Breast epithelium (tissue), 4 donors: ENCODE data around the gene MAD1L1. TPM values are rescaled to one million over a fixed set of nuclear protein-coding genes. Genes with fewer than 3 reads are reported as not detected.

Source experiments
- DNase-seq, 2 donors: peaks; one replicate each; pipeline ENCODE4 v3.0.0-alpha.2; 2019; ENCODE audit warnings: low spot score in 2 of 2
- H3K27ac ChIP-seq, 2 donors: fragments of 200-600 bp; sonication (generic) in 1 of 2; one replicate each; pipeline ENCODE4 v1.5.1; 2016 to 2019; ENCODE audit warnings: mild to moderate bottlenecking in 1 of 2
- H3K27me3 ChIP-seq, 2 donors: fragments of 200-600 bp; sonication (generic) in 1 of 2; one replicate each; pipeline versions ENCODE4 v1.5.1 to v1.6.0; 2017 to 2019; ENCODE audit warnings: control low read depth in 1 of 2, mild to moderate bottlenecking in 1 of 2
- H3K36me3 ChIP-seq: fragments of 200-600 bp; one replicate; pipeline ENCODE4 v1.5.1; 2019
- H3K4me1 ChIP-seq, 2 donors: fragments of 200-600 bp; sonication (generic); one replicate each; pipeline ENCODE4 v1.5.1; 2016 to 2019; ENCODE audit warnings: control low read depth in 1 of 2
- H3K4me3 ChIP-seq, 3 donors: fragments of 200-600 bp; sonication (generic); 1 replicate in 2 of 3; 2 replicates in 1 of 3; pipeline ENCODE4 v1.5.1; 2016 to 2019; ENCODE audit warnings: mild to moderate bottlenecking in 3 of 3, moderate library complexity in 2 of 3
- H3K9me3 ChIP-seq, 2 donors: fragments of 200-600 bp; sonication (generic) in 1 of 2; one replicate each; pipeline ENCODE4 v1.5.1; 2016 to 2019; ENCODE audit warnings: control low read depth in 1 of 2
- CTCF ChIP-seq, 3 donors: fragments of 450-650 bp; IDR thresholded peaks; one replicate each; pipeline ENCODE4 v1.5.1; 2016 to 2017; ENCODE audit warnings: antibody characterized with exemption in 3 of 3, mild to moderate bottlenecking in 3 of 3, moderate library complexity in 3 of 3
- POLR2A ChIP-seq: fragments of 450-650 bp; IDR thresholded peaks from one replicate; pipeline ENCODE4 v1.6.1; 2016; ENCODE audit warnings: antibody characterized with exemption, mild to moderate bottlenecking, moderate library complexity
- POLR2AphosphoS5 ChIP-seq, 3 donors: sonication (generic); formaldehyde crosslinking; IDR thresholded peaks; one replicate each; pipeline ENCODE4 v1.6.1; 2017; ENCODE audit warnings: antibody characterized with exemption in 3 of 3
- intact Hi-C: fragments of 100-400 bp; cut with DNase I; formaldehyde crosslinking; loops from one replicate; pipeline ENCODE4 v1.15.1; 2023; ENCODE audit warnings: low total_unique reads
- total RNA-seq, 3 donors: library from RNA; depleted of rRNA; stranded (reverse); fragments of >200 nt; gene quantifications; one replicate each; pipeline ENCODE4 v1.1.0, GENCODE V29; 2016

Gene MAD1L1
- total RNA-seq, 3 donors from 2014 or later: 27.7 to 33.9 (median 28.8) TPM

GRCh38 chr7:2208712-2209111 lies 24.0 kb downstream of the MAD1L1 start:
- no peaks in the 10 kb centered on the region for H3K9me3 ChIP-seq
- no peaks in the 10 kb centered on the region for H3K36me3 ChIP-seq
- TF ChIP-seq POLR2A: no peak
- H3K27ac ChIP-seq: no peak overlapping the region
- no peaks in the 10 kb centered on the region for H3K4me1 ChIP-seq
- intact Hi-C loops: no loop called here
- no peak for DNase-seq
- H3K27me3 ChIP-seq: no peaks in the 10 kb centered on the region
- H3K4me3 ChIP-seq: no peak overlapping the region

GRCh38 chr7:2205036-2205780 lies 27.5 kb downstream of the MAD1L1 start:
- Histone ChIP-seq H3K9me3 (no peaks in the 10 kb centered on the region), H3K4me3 (no peak overlapping the region), H3K27me3 (no peaks in the 10 kb centered on the region), H3K27ac (no peak overlapping the region), H3K4me1 (no peaks in the 10 kb centered on the region), H3K36me3 (no peaks in the 10 kb centered on the region)
- no peak for DNase-seq
- intact Hi-C loops: no loop called here
- TF ChIP-seq POLR2A: no peak
- no peak for TF ChIP-seq CTCF (IDR thresholded peaks at IDR 0.05)
- no peak for TF ChIP-seq POLR2AphosphoS5 (IDR thresholded peaks at IDR 0.05)

GRCh38 chr7:2204446-2204845 lies 28.3 kb downstream of the MAD1L1 start:
- Histone ChIP-seq H3K4me3 (no peak overlapping the region), H3K4me1 (no peaks in the 10 kb centered on the region), H3K27ac (no peak overlapping the region), H3K27me3 (no peaks in the 10 kb centered on the region), H3K9me3 (no peaks in the 10 kb centered on the region), H3K36me3 (no peaks in the 10 kb centered on the region)
- intact Hi-C loops: no loop called here
- TF ChIP-seq POLR2A: no peak
- peak in 1 of 2 donors; percentile 42 for DNase-seq

- no peak overlapping the region for H3K4me3 ChIP-seq
- DNase-seq: peak in 1 of 2 donors; percentile 28
- H3K27me3 ChIP-seq: no peaks in the 10 kb centered on the region
- no peak overlapping the region for H3K27ac ChIP-seq
- H3K4me1 ChIP-seq: no peaks in the 10 kb centered on the region
- H3K36me3 ChIP-seq: no peaks in the 10 kb centered on the region
- TF ChIP-seq POLR2A (no peak), CTCF (IDR thresholded peaks at IDR 0.05) (no peak), POLR2AphosphoS5 (IDR thresholded peaks at IDR 0.05) (no peak)
- intact Hi-C loops: no loop called here
- no peaks in the 10 kb centered on the region for H3K9me3 ChIP-seq
Measured at GRCh38 chr7:2203766-2204300, 28.9 kb downstream of the MAD1L1 start.

GRCh38 chr7:2202901-2203765 lies 29.6 kb downstream of the MAD1L1 start:
- TF ChIP-seq POLR2AphosphoS5 (IDR thresholded peaks at IDR 0.05) (no peak), CTCF (IDR thresholded peaks at IDR 0.05) (no peak), POLR2A (no peak)
- intact Hi-C loops: no loop called here
- no peaks in the 10 kb centered on the region for H3K9me3 ChIP-seq
- no peak overlapping the region for H3K27ac ChIP-seq
- no peak overlapping the region for H3K4me3 ChIP-seq
- H3K4me1 ChIP-seq: no peaks in the 10 kb centered on the region
- no peaks in the 10 kb centered on the region for H3K36me3 ChIP-seq
- H3K27me3 ChIP-seq: no peaks in the 10 kb centered on the region
- peak in 1 of 2 donors; percentile 34 for DNase-seq

- Histone ChIP-seq H3K27me3 (no peaks in the 10 kb centered on the region), H3K4me3 (no peak overlapping the region), H3K27ac (no peak overlapping the region), H3K9me3 (no peaks in the 10 kb centered on the region), H3K36me3 (no peaks in the 10 kb centered on the region), H3K4me1 (no peaks in the 10 kb centered on the region)
- no peak for TF ChIP-seq CTCF (IDR thresholded peaks at IDR 0.05)
- TF ChIP-seq POLR2A: no peak
- TF ChIP-seq POLR2AphosphoS5 (IDR thresholded peaks at IDR 0.05): no peak
- peak in 1 of 2 donors; percentile 19 for DNase-seq
- intact Hi-C loops: no loop called here
Measured at GRCh38 chr7:2202361-2202761, 30.4 kb downstream of the MAD1L1 start.
